SU-DHL-6 (cell line): Measurements from ENCODE around the gene KCNAB2.

ENCODE experiments used
- H2AFZ ChIP-seq: fragments of 200-600 bp; sonication (generic); 2 replicates; pipeline ENCODE4 v1.6.1; 2014; ENCODE audit warnings: low read depth, mild to moderate bottlenecking, moderate library complexity, mixed read lengths, antibody characterized with exemption, low read length; ENCODE audit not compliant: severe bottlenecking
- H3F3A ChIP-seq: fragments of 200-600 bp; shearing (Covaris generic); 2 replicates; pipeline ENCODE4 v1.6.0; 2016; ENCODE audit warnings: antibody characterized with exemption, mild to moderate bottlenecking; ENCODE audit not compliant: insufficient read depth
- H3K27ac ChIP-seq: fragments of 200-600 bp; sonication (generic); 2 replicates; pipeline ENCODE4 v1.5.1; 2016; ENCODE audit warnings: low read depth, mild to moderate bottlenecking, low read length, moderate library complexity, mixed read lengths
- H3K27me3 ChIP-seq: fragments of 200-600 bp; sonication (generic), shearing (Covaris generic); 2 replicates; pipeline ENCODE4 v1.6.0; 2014; ENCODE audit warnings: mild to moderate bottlenecking, low read length
- H3K36me3 ChIP-seq: fragments of 200-600 bp; sonication (generic); 2 replicates; pipeline ENCODE4 v1.6.1; 2014; ENCODE audit warnings: mild to moderate bottlenecking, low read length, mixed read lengths
- H3K4me2 ChIP-seq: fragments of 300-600, 200-600 bp; shearing (Covaris generic), sonication (generic); 2 replicates; pipeline ENCODE4 v1.6.0; 2014; ENCODE audit warnings: low read length, low read depth, mild to moderate bottlenecking; ENCODE audit not compliant: poor library complexity, severe bottlenecking
- H3K4me3 ChIP-seq: fragments of 200-600 bp; sonication (generic); 2 replicates; pipeline ENCODE4 v1.5.1; 2014; ENCODE audit warnings: antibody characterized with exemption, low read length, mild to moderate bottlenecking, mixed read lengths; ENCODE audit not compliant: insufficient read depth, poor library complexity, severe bottlenecking
- H3K79me2 ChIP-seq: fragments of 200-600 bp; sonication (generic); 2 replicates; pipeline ENCODE4 v1.6.1; 2014; ENCODE audit warnings: mild to moderate bottlenecking, low read length, moderate library complexity; ENCODE audit not compliant: insufficient read depth
- H3K9ac ChIP-seq: fragments of 200-600 bp; sonication (generic); 2 replicates; pipeline ENCODE4 v1.7.0; 2014; ENCODE audit warnings: mild to moderate bottlenecking, low read length
- H3K9me2 ChIP-seq: fragments of 200-600 bp; sonication (generic); replicated peaks from 2 replicates; pipeline ENCODE4 v1.6.1; 2014; ENCODE audit warnings: low read length; ENCODE audit not compliant: insufficient read depth
- H3K9me3 ChIP-seq: fragments of 200-600 bp; sonication (generic); 2 replicates; pipeline ENCODE4 v1.6.1; 2014; ENCODE audit warnings: low read length, mixed read lengths; ENCODE audit not compliant: insufficient read depth
- H4K20me1 ChIP-seq: fragments of 200-600 bp; sonication (generic); 2 replicates; pipeline ENCODE4 v1.6.1; 2014; ENCODE audit warnings: low read depth, mild to moderate bottlenecking, antibody characterized with exemption, low read length, moderate library complexity, mixed read lengths
- EZH2phosphoT487 ChIP-seq: fragments of 200-600 bp; sonication (generic), shearing (Covaris generic); conservative IDR thresholded peaks from 2 replicates; pipeline ENCODE4 v1.6.1; 2018; ENCODE audit warnings: mild to moderate bottlenecking, antibody characterized with exemption, low read length, moderate library complexity, mixed read lengths
- TF ChIP-seq, protein P1 (sequence below): fragments of 200-600 bp; sonication (generic); IDR thresholded peaks from one replicate; pipeline ENCODE4 v1.5.1; 2017; ENCODE audit warnings: antibody characterized with exemption, mild to moderate bottlenecking, low read length, moderate library complexity; ENCODE audit not compliant: insufficient read depth, poor library complexity, severe bottlenecking

The KCNAB2 gene

GRCh38 chr1:6004412-6005123, 41.1 kb upstream of the KCNAB2 start:
- Histone ChIP-seq H3K9me2 (no peaks in the 10 kb centered on the region), H4K20me1 (no peaks in the 10 kb centered on the region), H2AFZ (no peak overlapping the region), H3K27me3 (no peaks in the 10 kb centered on the region), H3K9me3 (no peaks in the 10 kb centered on the region), H3K27ac (no peak overlapping the region), H3K9ac (no peak overlapping the region), H3K4me3 (no peak overlapping the region), H3K36me3 (no peaks in the 10 kb centered on the region), H3F3A (no peaks in the 10 kb centered on the region), H3K79me2 (no peaks in the 10 kb centered on the region), H3K4me2 (no peak overlapping the region)
- TF ChIP-seq EZH2phosphoT487: no peak
- TF ChIP-seq, protein P1, sequence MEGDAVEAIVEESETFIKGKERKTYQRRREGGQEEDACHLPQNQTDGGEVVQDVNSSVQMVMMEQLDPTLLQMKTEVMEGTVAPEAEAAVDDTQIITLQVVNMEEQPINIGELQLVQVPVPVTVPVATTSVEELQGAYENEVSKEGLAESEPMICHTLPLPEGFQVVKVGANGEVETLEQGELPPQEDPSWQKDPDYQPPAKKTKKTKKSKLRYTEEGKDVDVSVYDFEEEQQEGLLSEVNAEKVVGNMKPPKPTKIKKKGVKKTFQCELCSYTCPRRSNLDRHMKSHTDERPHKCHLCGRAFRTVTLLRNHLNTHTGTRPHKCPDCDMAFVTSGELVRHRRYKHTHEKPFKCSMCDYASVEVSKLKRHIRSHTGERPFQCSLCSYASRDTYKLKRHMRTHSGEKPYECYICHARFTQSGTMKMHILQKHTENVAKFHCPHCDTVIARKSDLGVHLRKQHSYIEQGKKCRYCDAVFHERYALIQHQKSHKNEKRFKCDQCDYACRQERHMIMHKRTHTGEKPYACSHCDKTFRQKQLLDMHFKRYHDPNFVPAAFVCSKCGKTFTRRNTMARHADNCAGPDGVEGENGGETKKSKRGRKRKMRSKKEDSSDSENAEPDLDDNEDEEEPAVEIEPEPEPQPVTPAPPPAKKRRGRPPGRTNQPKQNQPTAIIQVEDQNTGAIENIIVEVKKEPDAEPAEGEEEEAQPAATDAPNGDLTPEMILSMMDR: no peak

DNA sequence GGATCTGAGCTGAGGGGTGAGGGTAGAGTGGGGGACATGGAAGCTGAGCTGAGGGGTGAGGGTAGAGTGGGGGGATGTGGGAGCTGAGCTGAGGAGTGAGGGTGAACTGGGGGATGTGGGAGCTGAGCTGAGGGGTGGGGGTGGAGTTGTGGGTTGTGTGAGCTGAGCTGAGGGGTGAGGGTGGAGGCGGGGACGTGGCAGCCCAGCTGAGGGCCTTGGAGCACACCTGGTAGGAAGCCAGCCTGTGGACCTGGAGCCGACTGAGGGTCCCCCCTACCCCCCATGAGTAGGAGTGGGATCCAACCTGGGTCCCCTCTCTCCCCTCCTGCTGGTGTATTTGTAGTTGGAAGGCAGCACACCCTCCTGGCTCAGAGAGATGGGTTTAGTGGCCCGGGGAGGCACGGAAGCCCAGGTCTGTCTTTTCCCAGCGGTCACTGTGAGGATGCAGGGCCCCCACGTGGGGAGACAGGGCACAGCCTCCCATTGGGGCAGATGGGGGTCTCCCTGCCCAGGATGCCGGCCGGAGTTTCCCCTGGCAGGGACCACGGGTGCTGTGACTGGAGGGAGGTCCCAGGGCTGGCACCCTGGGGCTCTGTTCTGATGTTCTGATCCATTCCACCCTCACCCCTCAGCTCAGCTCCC, 40.3 kb upstream of the KCNAB2 start:
- H3F3A ChIP-seq: no peaks in the 10 kb centered on the region
- H3K9me2 ChIP-seq: no peaks in the 10 kb centered on the region
- no peaks in the 10 kb centered on the region for H3K36me3 ChIP-seq
- no peak overlapping the region for H3K27ac ChIP-seq
- no peaks in the 10 kb centered on the region for H3K79me2 ChIP-seq
- TF ChIP-seq, protein P1: no peak
- TF ChIP-seq EZH2phosphoT487: no peak
- no peaks in the 10 kb centered on the region for H3K27me3 ChIP-seq
- no peak overlapping the region for H3K9ac ChIP-seq
- H2AFZ ChIP-seq: no peak overlapping the region
- no peak overlapping the region for H3K4me2 ChIP-seq
- no peaks in the 10 kb centered on the region for H4K20me1 ChIP-seq
- H3K9me3 ChIP-seq: no peaks in the 10 kb centered on the region
- H3K4me3 ChIP-seq: no peak overlapping the region

DNA sequence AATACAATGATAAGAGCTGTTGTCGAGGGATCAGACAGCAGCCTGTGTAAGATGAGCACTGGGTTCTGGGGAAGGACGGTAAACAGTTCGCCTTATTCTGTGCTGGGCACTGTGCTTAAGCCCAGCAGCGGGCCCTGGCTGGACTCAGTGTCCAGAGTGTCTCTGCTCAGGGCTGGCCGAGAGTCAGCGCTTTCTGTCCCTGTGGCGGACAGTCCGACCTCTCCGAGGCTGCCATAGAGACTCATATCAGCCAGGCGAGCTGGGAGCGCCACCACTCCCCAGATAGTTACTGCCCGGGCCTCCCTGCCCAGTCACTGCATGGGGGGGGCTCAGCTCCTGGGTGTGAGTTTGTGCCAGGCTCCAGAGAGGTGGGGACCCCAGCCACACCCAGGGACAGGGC, 38.8 kb upstream of the KCNAB2 start:
- no peaks in the 10 kb centered on the region for H4K20me1 ChIP-seq
- H3K9me2 ChIP-seq: no peaks in the 10 kb centered on the region
- H3K27me3 ChIP-seq: no peaks in the 10 kb centered on the region
- no peaks in the 10 kb centered on the region for H3F3A ChIP-seq
- no peak for TF ChIP-seq EZH2phosphoT487
- H3K4me3 ChIP-seq: no peak overlapping the region
- no peak overlapping the region for H2AFZ ChIP-seq
- H3K4me2 ChIP-seq: no peak overlapping the region
- H3K79me2 ChIP-seq: no peaks in the 10 kb centered on the region
- no peaks in the 10 kb centered on the region for H3K9me3 ChIP-seq
- no peaks in the 10 kb centered on the region for H3K36me3 ChIP-seq
- no peak overlapping the region for H3K27ac ChIP-seq
- H3K9ac ChIP-seq: no peak overlapping the region

GRCh38 chr1:6007318-6008083, 38.2 kb upstream of the KCNAB2 start:
- no peak overlapping the region for H2AFZ ChIP-seq
- H3K4me2 ChIP-seq: no peak overlapping the region
- no peaks in the 10 kb centered on the region for H3K27me3 ChIP-seq
- H3K9me3 ChIP-seq: no peaks in the 10 kb centered on the region
- H3K9ac ChIP-seq: no peak overlapping the region
- TF ChIP-seq EZH2phosphoT487: no peak
- no peak overlapping the region for H3K4me3 ChIP-seq
- no peaks in the 10 kb centered on the region for H3K79me2 ChIP-seq
- no peak overlapping the region for H3K27ac ChIP-seq
- no peaks in the 10 kb centered on the region for H3F3A ChIP-seq
- no peaks in the 10 kb centered on the region for H3K9me2 ChIP-seq
- H4K20me1 ChIP-seq: no peaks in the 10 kb centered on the region
- no peaks in the 10 kb centered on the region for H3K36me3 ChIP-seq
